ENCODE results near the gene ADARB2. TPM values are rescaled to one million over a fixed set of nuclear protein-coding genes. Genes with fewer than 3 reads are reported as not detected.

ADARB2 gene
- polyA plus RNA-seq, 1 of the 3 experiments (the other 2 are of a cell fraction): not detected

DNA sequence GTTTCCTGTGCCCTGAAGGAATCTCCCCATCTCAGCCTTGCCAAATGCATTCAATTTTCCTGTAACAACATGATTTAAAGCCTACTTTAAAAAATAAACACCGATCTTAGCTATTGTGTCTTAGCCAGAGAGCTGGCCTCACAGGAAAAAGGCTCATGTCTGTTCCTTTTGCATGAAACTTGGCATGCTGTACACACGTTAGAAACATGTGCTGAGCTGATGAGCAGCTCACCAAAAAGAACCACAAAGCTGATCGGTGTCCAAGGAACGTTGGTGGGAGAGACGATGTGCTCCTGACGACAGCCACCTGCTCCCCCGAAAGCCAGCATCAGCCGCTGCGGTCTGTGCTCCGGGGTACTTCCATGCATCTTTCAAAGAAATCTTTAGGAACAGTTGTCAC lies 135.9 kb downstream of the ADARB2 start:
- no peaks in the 10 kb centered on the region for H3K9me2 ChIP-seq
- H3K4me1 ChIP-seq (ENCODE audit: control insufficient read depth in 1 of 2, insufficient read depth in 2 of 2, low read depth in 1 of 2, low read length in 1 of 2): no peaks in the 10 kb centered on the region
- no peaks in the 10 kb centered on the region for H3K79me2 ChIP-seq (ENCODE audit: insufficient read depth)
- TF ChIP-seq, protein P1, sequence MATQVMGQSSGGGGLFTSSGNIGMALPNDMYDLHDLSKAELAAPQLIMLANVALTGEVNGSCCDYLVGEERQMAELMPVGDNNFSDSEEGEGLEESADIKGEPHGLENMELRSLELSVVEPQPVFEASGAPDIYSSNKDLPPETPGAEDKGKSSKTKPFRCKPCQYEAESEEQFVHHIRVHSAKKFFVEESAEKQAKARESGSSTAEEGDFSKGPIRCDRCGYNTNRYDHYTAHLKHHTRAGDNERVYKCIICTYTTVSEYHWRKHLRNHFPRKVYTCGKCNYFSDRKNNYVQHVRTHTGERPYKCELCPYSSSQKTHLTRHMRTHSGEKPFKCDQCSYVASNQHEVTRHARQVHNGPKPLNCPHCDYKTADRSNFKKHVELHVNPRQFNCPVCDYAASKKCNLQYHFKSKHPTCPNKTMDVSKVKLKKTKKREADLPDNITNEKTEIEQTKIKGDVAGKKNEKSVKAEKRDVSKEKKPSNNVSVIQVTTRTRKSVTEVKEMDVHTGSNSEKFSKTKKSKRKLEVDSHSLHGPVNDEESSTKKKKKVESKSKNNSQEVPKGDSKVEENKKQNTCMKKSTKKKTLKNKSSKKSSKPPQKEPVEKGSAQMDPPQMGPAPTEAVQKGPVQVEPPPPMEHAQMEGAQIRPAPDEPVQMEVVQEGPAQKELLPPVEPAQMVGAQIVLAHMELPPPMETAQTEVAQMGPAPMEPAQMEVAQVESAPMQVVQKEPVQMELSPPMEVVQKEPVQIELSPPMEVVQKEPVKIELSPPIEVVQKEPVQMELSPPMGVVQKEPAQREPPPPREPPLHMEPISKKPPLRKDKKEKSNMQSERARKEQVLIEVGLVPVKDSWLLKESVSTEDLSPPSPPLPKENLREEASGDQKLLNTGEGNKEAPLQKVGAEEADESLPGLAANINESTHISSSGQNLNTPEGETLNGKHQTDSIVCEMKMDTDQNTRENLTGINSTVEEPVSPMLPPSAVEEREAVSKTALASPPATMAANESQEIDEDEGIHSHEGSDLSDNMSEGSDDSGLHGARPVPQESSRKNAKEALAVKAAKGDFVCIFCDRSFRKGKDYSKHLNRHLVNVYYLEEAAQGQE (IDR thresholded peaks at IDR 0.05; ENCODE audit: low read depth, low read length): no peak
- TF ChIP-seq, protein P2, sequence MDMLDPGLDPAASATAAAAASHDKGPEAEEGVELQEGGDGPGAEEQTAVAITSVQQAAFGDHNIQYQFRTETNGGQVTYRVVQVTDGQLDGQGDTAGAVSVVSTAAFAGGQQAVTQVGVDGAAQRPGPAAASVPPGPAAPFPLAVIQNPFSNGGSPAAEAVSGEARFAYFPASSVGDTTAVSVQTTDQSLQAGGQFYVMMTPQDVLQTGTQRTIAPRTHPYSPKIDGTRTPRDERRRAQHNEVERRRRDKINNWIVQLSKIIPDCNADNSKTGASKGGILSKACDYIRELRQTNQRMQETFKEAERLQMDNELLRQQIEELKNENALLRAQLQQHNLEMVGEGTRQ (IDR thresholded peaks at IDR 0.05; ENCODE audit: borderline replicate concordance, low read depth, low read length): no peak
- TF ChIP-seq, protein P3, sequence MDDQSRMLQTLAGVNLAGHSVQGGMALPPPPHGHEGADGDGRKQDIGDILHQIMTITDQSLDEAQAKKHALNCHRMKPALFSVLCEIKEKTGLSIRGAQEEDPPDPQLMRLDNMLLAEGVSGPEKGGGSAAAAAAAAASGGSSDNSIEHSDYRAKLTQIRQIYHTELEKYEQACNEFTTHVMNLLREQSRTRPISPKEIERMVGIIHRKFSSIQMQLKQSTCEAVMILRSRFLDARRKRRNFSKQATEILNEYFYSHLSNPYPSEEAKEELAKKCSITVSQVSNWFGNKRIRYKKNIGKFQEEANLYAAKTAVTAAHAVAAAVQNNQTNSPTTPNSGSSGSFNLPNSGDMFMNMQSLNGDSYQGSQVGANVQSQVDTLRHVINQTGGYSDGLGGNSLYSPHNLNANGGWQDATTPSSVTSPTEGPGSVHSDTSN (IDR thresholded peaks at IDR 0.05): no peak
- TF ChIP-seq, protein P4, sequence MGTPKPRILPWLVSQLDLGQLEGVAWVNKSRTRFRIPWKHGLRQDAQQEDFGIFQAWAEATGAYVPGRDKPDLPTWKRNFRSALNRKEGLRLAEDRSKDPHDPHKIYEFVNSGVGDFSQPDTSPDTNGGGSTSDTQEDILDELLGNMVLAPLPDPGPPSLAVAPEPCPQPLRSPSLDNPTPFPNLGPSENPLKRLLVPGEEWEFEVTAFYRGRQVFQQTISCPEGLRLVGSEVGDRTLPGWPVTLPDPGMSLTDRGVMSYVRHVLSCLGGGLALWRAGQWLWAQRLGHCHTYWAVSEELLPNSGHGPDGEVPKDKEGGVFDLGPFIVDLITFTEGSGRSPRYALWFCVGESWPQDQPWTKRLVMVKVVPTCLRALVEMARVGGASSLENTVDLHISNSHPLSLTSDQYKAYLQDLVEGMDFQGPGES (IDR thresholded peaks at IDR 0.05; ENCODE audit: low read depth, low read length): no peak
- no peak for TF ChIP-seq SIN3A (IDR thresholded peaks at IDR 0.05; ENCODE audit: borderline replicate concordance, low read depth, low read length)
- TF ChIP-seq YY1 (IDR thresholded peaks at IDR 0.05; ENCODE audit: low read depth): no peak
- TF ChIP-seq, protein P5, sequence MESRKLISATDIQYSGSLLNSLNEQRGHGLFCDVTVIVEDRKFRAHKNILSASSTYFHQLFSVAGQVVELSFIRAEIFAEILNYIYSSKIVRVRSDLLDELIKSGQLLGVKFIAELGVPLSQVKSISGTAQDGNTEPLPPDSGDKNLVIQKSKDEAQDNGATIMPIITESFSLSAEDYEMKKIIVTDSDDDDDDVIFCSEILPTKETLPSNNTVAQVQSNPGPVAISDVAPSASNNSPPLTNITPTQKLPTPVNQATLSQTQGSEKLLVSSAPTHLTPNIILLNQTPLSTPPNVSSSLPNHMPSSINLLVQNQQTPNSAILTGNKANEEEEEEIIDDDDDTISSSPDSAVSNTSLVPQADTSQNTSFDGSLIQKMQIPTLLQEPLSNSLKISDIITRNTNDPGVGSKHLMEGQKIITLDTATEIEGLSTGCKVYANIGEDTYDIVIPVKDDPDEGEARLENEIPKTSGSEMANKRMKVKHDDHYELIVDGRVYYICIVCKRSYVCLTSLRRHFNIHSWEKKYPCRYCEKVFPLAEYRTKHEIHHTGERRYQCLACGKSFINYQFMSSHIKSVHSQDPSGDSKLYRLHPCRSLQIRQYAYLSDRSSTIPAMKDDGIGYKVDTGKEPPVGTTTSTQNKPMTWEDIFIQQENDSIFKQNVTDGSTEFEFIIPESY (IDR thresholded peaks at IDR 0.05; ENCODE audit: borderline replicate concordance, low read depth): no peak
- TF ChIP-seq FOXJ3 (CRISPR knock-in tag; IDR thresholded peaks at IDR 0.05): no peak
- no peak for TF ChIP-seq RCOR1 (IDR thresholded peaks at IDR 0.05; ENCODE audit: low read length)
- TF ChIP-seq JUND (IDR thresholded peaks at IDR 0.05): no peak
- no peak for TF ChIP-seq EZH2phosphoT487 (IDR thresholded peaks at IDR 0.05; ENCODE audit: borderline replicate concordance, low read depth)
- no peak for TF ChIP-seq GATA2 (CRISPR knock-in tag; IDR thresholded peaks at IDR 0.05)
- TF ChIP-seq, protein P6, sequence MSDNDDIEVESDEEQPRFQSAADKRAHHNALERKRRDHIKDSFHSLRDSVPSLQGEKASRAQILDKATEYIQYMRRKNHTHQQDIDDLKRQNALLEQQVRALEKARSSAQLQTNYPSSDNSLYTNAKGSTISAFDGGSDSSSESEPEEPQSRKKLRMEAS (IDR thresholded peaks at IDR 0.05; ENCODE audit: low read depth): no peak
- no peak for TF ChIP-seq FOXM1 (IDR thresholded peaks at IDR 0.05; ENCODE audit: low read depth)
- TF ChIP-seq POLR2AphosphoS5 (IDR thresholded peaks at IDR 0.05; ENCODE audit: low read depth, low read length): no peak
- no peak for TF ChIP-seq GABPA (IDR thresholded peaks at IDR 0.05; ENCODE audit: low read depth)
- TF ChIP-seq, protein P7, sequence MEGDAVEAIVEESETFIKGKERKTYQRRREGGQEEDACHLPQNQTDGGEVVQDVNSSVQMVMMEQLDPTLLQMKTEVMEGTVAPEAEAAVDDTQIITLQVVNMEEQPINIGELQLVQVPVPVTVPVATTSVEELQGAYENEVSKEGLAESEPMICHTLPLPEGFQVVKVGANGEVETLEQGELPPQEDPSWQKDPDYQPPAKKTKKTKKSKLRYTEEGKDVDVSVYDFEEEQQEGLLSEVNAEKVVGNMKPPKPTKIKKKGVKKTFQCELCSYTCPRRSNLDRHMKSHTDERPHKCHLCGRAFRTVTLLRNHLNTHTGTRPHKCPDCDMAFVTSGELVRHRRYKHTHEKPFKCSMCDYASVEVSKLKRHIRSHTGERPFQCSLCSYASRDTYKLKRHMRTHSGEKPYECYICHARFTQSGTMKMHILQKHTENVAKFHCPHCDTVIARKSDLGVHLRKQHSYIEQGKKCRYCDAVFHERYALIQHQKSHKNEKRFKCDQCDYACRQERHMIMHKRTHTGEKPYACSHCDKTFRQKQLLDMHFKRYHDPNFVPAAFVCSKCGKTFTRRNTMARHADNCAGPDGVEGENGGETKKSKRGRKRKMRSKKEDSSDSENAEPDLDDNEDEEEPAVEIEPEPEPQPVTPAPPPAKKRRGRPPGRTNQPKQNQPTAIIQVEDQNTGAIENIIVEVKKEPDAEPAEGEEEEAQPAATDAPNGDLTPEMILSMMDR (IDR thresholded peaks at IDR 0.05): no peak
- no peak for TF ChIP-seq CHD2 (IDR thresholded peaks at IDR 0.05; ENCODE audit: low read length, partially characterized antibody)
- no peaks in the 10 kb centered on the region for H3K9me3 ChIP-seq
- CTCF ChIA-PET: no interaction called here
- no peak overlapping the region for H3K9ac ChIP-seq
- no peak overlapping the region for H2AFZ ChIP-seq (ENCODE audit: low read depth)
- no peak overlapping the region for H3K4me3 ChIP-seq (ENCODE audit: low read depth in 2 of 2, low read length in 1 of 2)
- POLR2A ChIA-PET: no interaction called here
- H3K36me3 ChIP-seq (replicated peaks in 1 of 2; ENCODE audit: control insufficient read depth in 1 of 2, insufficient read depth in 2 of 2, low read length in 1 of 2): no peaks in the 10 kb centered on the region
- H3F3A ChIP-seq (replicated peaks; ENCODE audit: insufficient read depth): no peaks in the 10 kb centered on the region
- H3K4me2 ChIP-seq: no peak overlapping the region
- no peaks in the 10 kb centered on the region for H4K20me1 ChIP-seq (ENCODE audit: insufficient read depth)
- no peak overlapping the region for H3K27ac ChIP-seq (ENCODE audit: low read depth in 2 of 2, low read length in 1 of 2)
- no peak for DNase-seq
- 73% methylated on average over 10 of the region's 10 CpGs for WGBS (ENCODE audit: low lambda C conversion rate)
- no peaks in the 10 kb centered on the region for H3K27me3 ChIP-seq (ENCODE audit: insufficient read depth)
